Esophagus muscularis mucosa (tissue), 4 donors: ENCODE data around the gene PF4V1. TPM values are rescaled to one million over a fixed set of nuclear protein-coding genes. Genes with fewer than 3 reads are reported as not detected.

ENCODE experiments used
- total RNA-seq, 4 donors: library from RNA; depleted of rRNA; stranded (reverse); fragments of >200 nt; gene quantifications; one replicate each; pipeline versions ENCODE4 v1.1.0 to v1.2.1, GENCODE V29; 2016

PF4V1 gene
- total RNA-seq, 4 donors from 2014 or later: not detected

Other genes starting within 250 kb of the PF4V1 start
- 1 to 10 TPM in 1 of 4 donors, under 1 TPM in 3; 0.26 to 1.2 (median 0.62) TPM for gene RASSF6, start 232.9 kb upstream of the PF4V1 start, total RNA-seq
- 1 to 10 TPM in 1 of 4 donors, not detected in 3; 8.0 TPM for gene CXCL8, start 112.7 kb upstream of the PF4V1 start, total RNA-seq
- gene CXCL6, start 16.6 kb upstream of the PF4V1 start, total RNA-seq: 1 to 10 TPM in 1 of 4 donors, under 1 TPM in 1, not detected in 2; 0.66 to 1.8 TPM
- 1 to 10 TPM in 3 of 4 donors, not detected in 1; 1.8 to 9.1 (median 3.4) TPM for gene CXCL1, start 16.1 kb downstream of the PF4V1 start, total RNA-seq
- 1 to 10 TPM in 1 of 4 donors, not detected in 3; 3.5 TPM for gene PF4, start 128.7 kb downstream of the PF4V1 start, total RNA-seq
- 10 to 100 TPM in 1 of 4 donors, not detected in 3; 10.1 TPM for gene PPBP, start 134.9 kb downstream of the PF4V1 start, total RNA-seq
- under 1 TPM in 1 of 4 donors, not detected in 3; 0.17 TPM for gene CXCL5, start 145.4 kb downstream of the PF4V1 start, total RNA-seq
- gene CXCL3, start 185.4 kb downstream of the PF4V1 start, total RNA-seq: 1 to 10 TPM in 1 of 4 donors, not detected in 3; 2.2 TPM
- 10 to 100 TPM; 15.0 to 29.3 (median 15.7) TPM for gene CXCL2, start 245.9 kb downstream of the PF4V1 start, total RNA-seq